Osteocyte (in vitro differentiated cells): ENCODE results near the gene FAM193B. TPM values are rescaled to one million over a fixed set of nuclear protein-coding genes. Genes with fewer than 3 reads are reported as not detected.
"Not testable (repeated sequence)": the region's sequence is repeated elsewhere in the genome, so short reads cannot be mapped to it uniquely, and the experiment has no call there.

ENCODE experiments used
- DNase-seq: peaks from one replicate; pipeline ENCODE4 v3.0.0; 2021; ENCODE audit warnings: mixed read lengths; ENCODE audit not compliant: unreplicated experiment; ENCODE audit errors: extremely low spot score
- H3K27ac Mint-ChIP-seq: one replicate; pipeline ENCODE4 v1.8.0; 2021; ENCODE audit warnings: mild to moderate bottlenecking, mixed read lengths; ENCODE audit not compliant: unreplicated experiment
- H3K27me3 Mint-ChIP-seq: one replicate; pipeline ENCODE4 v1.8.0; 2021; ENCODE audit warnings: mixed read lengths; ENCODE audit not compliant: unreplicated experiment
- H3K36me3 Mint-ChIP-seq: one replicate; pipeline ENCODE4 v1.8.0; 2021; ENCODE audit warnings: mixed read lengths; ENCODE audit not compliant: unreplicated experiment
- H3K4me1 Mint-ChIP-seq: one replicate; pipeline ENCODE4 v1.8.0; 2021; ENCODE audit warnings: mixed read lengths; ENCODE audit not compliant: unreplicated experiment
- H3K4me3 Mint-ChIP-seq: one replicate; pipeline ENCODE4 v1.8.0; 2021; ENCODE audit warnings: mild to moderate bottlenecking, moderate library complexity, mixed read lengths; ENCODE audit not compliant: unreplicated experiment
- H3K9me3 Mint-ChIP-seq: one replicate; pipeline ENCODE4 v1.8.0; 2021; ENCODE audit warnings: mixed read lengths; ENCODE audit not compliant: unreplicated experiment
- CTCF ChIP-seq: fragments of 200-600 bp; sonication (generic); IDR thresholded peaks from 2 replicates; pipeline ENCODE4 v1.5.0; 2021; ENCODE audit warnings: antibody characterized with exemption, mild to moderate bottlenecking, moderate library complexity
- total RNA-seq: library from RNA; stranded (reverse); gene quantifications from 2 replicates; pipeline ENCODE4 v1.2.1, GENCODE V29; 2021

The FAM193B gene
- total RNA-seq, 1 donor from 2014 or later, result 97.2 TPM

DNA sequence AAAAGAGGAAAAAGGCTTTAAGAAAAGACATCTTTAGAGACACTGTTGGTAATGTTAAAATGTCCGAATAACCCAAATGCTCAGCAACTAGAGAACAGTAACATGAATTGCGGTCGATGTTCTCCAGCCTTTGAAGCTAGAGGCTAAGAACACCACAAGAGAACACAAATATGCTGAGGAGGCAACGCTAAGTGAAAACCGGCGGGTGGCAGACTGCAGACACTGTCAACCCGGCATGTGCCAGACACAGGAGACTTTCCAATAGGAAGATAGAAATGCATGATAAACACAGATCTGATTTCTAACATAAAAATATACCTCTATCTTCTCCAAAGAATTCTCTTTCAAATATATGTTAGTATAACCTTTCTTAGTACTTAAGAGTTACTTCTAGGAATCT lies 19.2 kb downstream of the FAM193B start:
- H3K27me3 Mint-ChIP-seq, result no peaks in the 10 kb centered on the region
- H3K36me3 Mint-ChIP-seq, result peaks cover 26% of the 10 kb centered on the region
- H3K9me3 Mint-ChIP-seq, result no peaks in the 10 kb centered on the region
- no peak for DNase-seq
- no peak overlapping the region for H3K4me3 Mint-ChIP-seq
- no peak for TF ChIP-seq CTCF
- peaks cover 49% of the 10 kb centered on the region for H3K4me1 Mint-ChIP-seq
- H3K27ac Mint-ChIP-seq, result peak overlapping the region; percentile 38

GRCh38 chr5:177534433-177534832 lies 19.9 kb downstream of the FAM193B start:
- H3K4me1 Mint-ChIP-seq, result peaks cover 42% of the 10 kb centered on the region
- H3K4me3 Mint-ChIP-seq, DNase-seq, H3K9me3 Mint-ChIP-seq, H3K27ac Mint-ChIP-seq, H3K27me3 Mint-ChIP-seq: not testable (repeated sequence)
- peaks cover 28% of the 10 kb centered on the region for H3K36me3 Mint-ChIP-seq

GRCh38 chr5:177531209-177531940 lies 23.0 kb downstream of the FAM193B start:
- Mint-ChIP-seq H3K27me3 (no peaks in the 10 kb centered on the region), H3K36me3 (peaks cover 29% of the 10 kb centered on the region), H3K4me1 (peaks cover 12% of the 10 kb centered on the region), H3K9me3 (no peaks in the 10 kb centered on the region), H3K4me3 (no peak overlapping the region), H3K27ac (no peak overlapping the region)
- DNase-seq, result no peak
- TF ChIP-seq CTCF, result no peak

- H3K27ac Mint-ChIP-seq, result peak overlapping the region; percentile 31
- H3K36me3 Mint-ChIP-seq, result peaks cover 29% of the 10 kb centered on the region
- TF ChIP-seq CTCF, result no peak
- H3K9me3 Mint-ChIP-seq, result no peaks in the 10 kb centered on the region
- H3K4me3 Mint-ChIP-seq, result no peak overlapping the region
- H3K27me3 Mint-ChIP-seq, result no peaks in the 10 kb centered on the region
- DNase-seq, result no peak
- H3K4me1 Mint-ChIP-seq, result peaks cover 7% of the 10 kb centered on the region
These were observed 23.7 kb downstream of the FAM193B start for GRCh38 chr5:177530638-177531037.

- H3K4me1 Mint-ChIP-seq, result no peaks in the 10 kb centered on the region
- H3K27me3 Mint-ChIP-seq, result no peaks in the 10 kb centered on the region
- peaks cover 29% of the 10 kb centered on the region for H3K36me3 Mint-ChIP-seq
- DNase-seq, result no peak
- no peak overlapping the region for H3K27ac Mint-ChIP-seq
- no peaks in the 10 kb centered on the region for H3K9me3 Mint-ChIP-seq
- H3K4me3 Mint-ChIP-seq, result no peak overlapping the region
- TF ChIP-seq CTCF, result no peak
These were observed 24.8 kb downstream of the FAM193B start for GRCh38 chr5:177529247-177530203.
